Heart right ventricle (tissue), 16 donors: ENCODE measurements around the gene SENP3. TPM values are rescaled to one million over a fixed set of nuclear protein-coding genes. Genes with fewer than 3 reads are reported as not detected.

Source experiments
- ATAC-seq, 8 donors: fragments of 200-7000 bp; cut with Tn5 transposase; one replicate each; pipeline ENCODE4 v1.9.1; 2020; ENCODE audit warnings: mild to moderate bottlenecking in 8 of 8, moderate library complexity in 8 of 8, moderate number of reproducible peaks in 1 of 8
- DNase-seq, 2 donors: peaks; one replicate each; pipeline ENCODE4 v3.0.0-alpha.2; 2020
- H3K27ac ChIP-seq, 10 donors: fragments of 200-600 bp; sonication (generic) in 2 of 10; one replicate each; pipeline versions ENCODE4 v1.5.0 to v1.8.0; 2020 to 2022; ENCODE audit warnings: mild to moderate bottlenecking in 3 of 10
- H3K27me3 ChIP-seq, 7 donors: fragments of 200-600 bp; one replicate each; pipeline ENCODE4 v1.8.0; 2021 to 2022; ENCODE audit warnings: mild to moderate bottlenecking in 2 of 7
- H3K36me3 ChIP-seq, 9 donors: fragments of 200-600 bp; sonication (generic) in 1 of 9; one replicate each; pipeline versions ENCODE4 v1.5.0 to v1.8.0; 2020 to 2022; ENCODE audit warnings: mild to moderate bottlenecking in 2 of 9
- H3K4me1 ChIP-seq, 9 donors: fragments of 200-600 bp; sonication (generic) in 1 of 9; one replicate each; pipeline versions ENCODE4 v1.5.0 to v1.8.0; 2020 to 2022; ENCODE audit warnings: mild to moderate bottlenecking in 4 of 9
- H3K4me3 ChIP-seq, 10 donors: fragments of 200-600 bp; sonication (generic) in 2 of 10; one replicate each; pipeline versions ENCODE4 v1.5.0 to v1.8.0; 2020 to 2022; ENCODE audit warnings: mild to moderate bottlenecking in 7 of 10, moderate library complexity in 2 of 10
- H3K9me3 ChIP-seq, 11 donors: fragments of 200-600 bp in 10 of 11; sonication (generic) in 2 of 11; one replicate each; pipeline versions ENCODE4 v1.5.0 to v1.8.0; 2013 to 2022; ENCODE audit warnings: mild to moderate bottlenecking in 2 of 11, control low read depth in 1 of 11, moderate library complexity in 1 of 11
- CTCF ChIP-seq, 9 donors: fragments of 200-600 bp; sonication (generic) in 2 of 9; IDR thresholded peaks; one replicate each; pipeline versions ENCODE4 v1.5.0 to v1.8.0; 2021 to 2022; ENCODE audit warnings: antibody characterized with exemption in 9 of 9, mild to moderate bottlenecking in 5 of 9, moderate library complexity in 1 of 9
- WGBS, 2 donors: extraction: QIAGEN DNeasy Blood & Tissue Kit; methylation state at CpG; one replicate each; pipeline ENCODE4 v1.1.7; 2013; ENCODE audit warnings: inconsistent platforms in 1 of 2; 5-methylcytosine and 5-hydroxymethylcytosine counted together
- intact Hi-C, 10 donors: fragments of 100-400 bp; cut with DNase I; formaldehyde crosslinking; loops; one replicate each; pipeline versions ENCODE4 v1.11.1 to v1.14.2; 2022
- polyA plus RNA-seq, 2 donors: library from polyadenylated mRNA; stranded (reverse); fragments of 200-250 nt; gene quantifications; one replicate each; pipeline ENCODE4 v1.2.3, GENCODE V29; 2013
- total RNA-seq, 10 donors: library from RNA; stranded (reverse); fragmentation: NEBNext Ultra II Directional in 3 of 10; extraction: Animal tissue kit (Norgen Biotek cat#: 25700) in 3 of 10; gene quantifications; one replicate each; pipeline versions ENCODE4 v1.2.1 to v1.2.4, GENCODE V29; 2021 to 2023
- donor health status: Arrhythmogenic right ventricular cardiomyopathy.
- donor health status: ischemic (EF 13 %, LVEDD 7.1; RV severe dilation, severe dysfunction).
- donor health status: healthy with polysubstance abuse.
- donor health status: DM: no; HTN: yes; CAD: no.
- donor health status: DM: no; HTN: no; CAD: no.
- donor health status: ischemic (EF 25% LVEDD 6.9; RV normal size, moderate dysfunction).
- donor health status: ischemic (EF 25% LVEDD 5.7; RV mildly dilated, moderate dysfunction).
- donor health status: healthy.
- donor health status: DM: yes; HTN: yes; CAD: no.
- donor health status: Ischemic cardiomyopathy.
- donor health status: ischemic (EF 35%, LVEDD 5.7; RV mildly dilated, moderate dysfunction).
- donor health status: nonischemic (EF 11% LVEDD 7.7; RV severe dilation, severe dysfunction).
- donor health status: DM: yes; HTN: yes; CAD: no.
- donor health status: PGD.
- donor health status: ischemic (EF 29% LVEDD 5.4; RV normal size, mild dysfunction).
- donor health status: nonischemic (EF 23%, LVEDD 6.1; RV moderate dilation, normal function).

The SENP3 gene
- total and polyA plus RNA-seq, 12 donors, result 22.4 to 46.6 (median 28.3) TPM

- Histone ChIP-seq H3K36me3 (peaks cover 0 to 26% (median 6%) of the 10 kb centered on the region in 9 donors), H3K27me3 (no peaks in the 10 kb centered on the region), H3K4me3 (peak within 1 kb of the TSS; percentile 0 to 97 (median 42)), H3K9me3 (no peaks in the 10 kb centered on the region), H3K27ac (peak within 1 kb of the TSS; percentile 82 to 99 (median 94)), H3K4me1 (peaks cover 41 to 83% (median 61%) of the 10 kb centered on the region in 9 donors)
- TF ChIP-seq CTCF (IDR thresholded peaks at IDR 0.05), result no peak
- ATAC-seq, result peak; percentile 7 to 39 (median 24)
- peak in 1 of 2 donors; percentile 68 for DNase-seq
- intact Hi-C loops, result loop anchor here in 4 of 10 donors (2.0 to 10.0 kb wide), 5 partner anchors 44 to 124 kb away; partner anchors contain the start of genes FGF11 (in 2 of the 4), TMEM102 (in 2 of the 4) and POLR2A (in 1 of the 4)
- WGBS, 2 donors, result 46 to 59% methylated on average over 16 of the region's 16 CpGs
Measured at GRCh38 chr17:7558544-7559319, 3.0 kb upstream of the SENP3 start, which contains the start of gene TNFSF13. Gene TNFSF13, plus strand, starts transcription at chr17:7558750. Its CDS starts 290 bp downstream, at chr17:7559040.

- H3K4me1 ChIP-seq, result peaks cover 41 to 82% (median 69%) of the 10 kb centered on the region in 9 donors
- TF ChIP-seq CTCF (IDR thresholded peaks at IDR 0.05), result no peak
- no peaks in the 10 kb centered on the region for H3K27me3 ChIP-seq
- peak overlapping the region; percentile 0 to 100 (median 93) for H3K4me3 ChIP-seq
- H3K27ac ChIP-seq, result peak overlapping the region; percentile 85 to 99 (median 94)
- intact Hi-C loops, result loop anchor here (2.0 to 10.0 kb wide), 14 partner anchors 37 to 305 kb away; partner anchors contain the start of genes FGF11 (in 4 of the 10), KCTD11 (in 4 of the 10), TMEM102 (in 4 of the 10) and POLR2A (in 3 of the 10)
- peaks cover 0 to 29% (median 12%) of the 10 kb centered on the region in 9 donors for H3K36me3 ChIP-seq
- 77 to 86% methylated on average over 18 of the region's 18 CpGs for WGBS, 2 donors
- ATAC-seq (no peak), DNase-seq (no peak)
- no peaks in the 10 kb centered on the region for H3K9me3 ChIP-seq
Measured at GRCh38 chr17:7559320-7560171, 2.2 kb upstream of the SENP3 start.

GRCh38 chr17:7560172-7561027, 1.3 kb upstream of the SENP3 start:
- intact Hi-C loops, result loop anchor here in 8 of 10 donors (1.0 to 10.0 kb wide), 13 partner anchors 38 to 306 kb away; partner anchors contain the start of genes KCTD11 (in 4 of the 8), TMEM95 (in 3 of the 8), FGF11 (in 2 of the 8) and POLR2A (in 2 of the 8)
- DNase-seq (peak; percentile 58 to 63), ATAC-seq (peak in 6 of 8 donors; percentile 26 to 45 (median 36))
- Histone ChIP-seq H3K27ac (peak overlapping the region; percentile 83 to 99 (median 94)), H3K4me1 (peaks cover 41 to 76% (median 69%) of the 10 kb centered on the region in 9 donors), H3K36me3 (peaks cover 0 to 31% (median 21%) of the 10 kb centered on the region in 9 donors), H3K27me3 (no peaks in the 10 kb centered on the region), H3K4me3 (peak overlapping the region in 9 of 10 donors; percentile 84 to 100 (median 96)), H3K9me3 (no peaks in the 10 kb centered on the region)
- 25 to 34% methylated on average over 22 of the region's 22 CpGs for WGBS, 2 donors
- TF ChIP-seq CTCF (IDR thresholded peaks at IDR 0.05), result peak in 8 of 9 donors; percentile 31 to 58 (median 42)
